ENCODE results near the gene CDK18. TPM values are rescaled to one million over a fixed set of nuclear protein-coding genes. Genes with fewer than 3 reads are reported as not detected.

The CDK18 gene
- total RNA-seq, 1 experiment from 2014 or later, result 27.6 TPM

DNA sequence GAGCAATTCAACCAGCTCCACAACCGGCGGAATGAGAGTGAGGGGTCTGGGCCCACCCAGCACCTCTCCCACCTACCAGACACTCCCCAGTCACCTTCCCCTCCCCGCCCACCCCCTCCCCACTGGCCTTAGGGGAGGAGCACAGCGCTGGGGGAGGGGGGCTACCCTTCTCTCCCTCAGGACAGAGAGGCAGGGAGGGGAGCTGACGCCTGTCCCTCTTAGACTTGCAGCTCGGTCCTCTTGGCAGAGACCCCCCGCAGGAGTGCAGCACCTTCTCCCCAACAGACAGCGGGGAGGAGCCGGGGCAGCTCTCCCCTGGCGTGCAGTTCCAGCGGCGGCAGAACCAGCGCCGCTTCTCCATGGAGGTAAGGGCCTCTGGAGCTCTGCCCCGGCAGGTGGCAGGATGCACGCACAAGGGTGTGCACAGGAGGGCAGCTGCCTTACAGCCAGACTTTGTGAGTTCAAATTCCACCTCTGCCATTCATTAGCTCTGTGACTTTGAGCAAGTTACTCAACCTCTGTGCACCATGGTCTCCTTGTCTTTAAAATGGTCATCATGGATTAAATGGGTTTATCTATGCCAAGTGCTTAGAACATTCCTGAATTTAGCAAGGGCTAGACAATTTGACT lies 18.9 kb downstream of the CDK18 start:
- no peak for DNase-seq (ENCODE audit: low spot score)

GRCh38 chr1:205523891-205524793 lies 19.7 kb downstream of the CDK18 start:
- peak; percentile 95 for DNase-seq (ENCODE audit: low spot score)

DNA sequence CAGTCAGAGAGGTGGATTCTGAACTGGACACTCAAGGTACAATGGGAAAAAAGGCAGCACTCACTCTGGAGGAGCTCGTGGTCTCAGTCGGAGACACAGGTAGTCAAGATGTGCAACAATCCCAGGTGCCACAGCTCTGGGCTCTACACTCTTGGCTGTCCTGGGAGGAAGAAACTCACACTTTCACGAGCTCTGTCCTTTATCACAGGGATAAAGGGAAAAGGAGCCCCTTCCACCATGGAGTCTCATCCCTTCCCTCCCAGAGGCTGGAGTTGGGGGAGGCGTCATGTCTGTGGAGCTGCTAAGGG lies 20.3 kb downstream of the CDK18 start:
- no peak for DNase-seq (ENCODE audit: low spot score)

GRCh38 chr1:205525495-205526285 lies 21.2 kb downstream of the CDK18 start:
- no peak for DNase-seq (ENCODE audit: low spot score)

DNA sequence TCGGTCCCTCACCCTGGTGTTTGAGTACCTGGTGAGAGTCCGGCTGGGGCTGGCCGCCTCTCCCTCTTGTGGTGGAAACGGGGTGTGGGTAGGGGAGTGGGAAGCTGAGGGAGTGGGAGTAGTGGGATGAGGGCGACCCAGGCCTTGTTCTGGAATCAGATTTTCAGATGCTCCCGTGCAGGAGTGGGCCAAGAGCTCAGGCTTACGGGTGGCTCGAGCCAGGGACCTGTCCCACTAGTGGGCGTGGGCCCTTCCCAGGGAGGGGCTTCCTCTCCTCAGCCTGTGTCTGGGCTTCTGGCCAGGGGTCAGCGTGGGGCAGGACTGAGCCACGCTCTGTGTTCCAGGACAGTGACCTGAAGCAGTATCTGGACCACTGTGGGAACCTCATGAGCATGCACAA lies 22.0 kb downstream of the CDK18 start:
- DNase-seq (ENCODE audit: low spot score), result no peak

GRCh38 chr1:205527931-205528330 lies 23.5 kb downstream of the CDK18 start:
- no peak for DNase-seq (ENCODE audit: low spot score)

DNA sequence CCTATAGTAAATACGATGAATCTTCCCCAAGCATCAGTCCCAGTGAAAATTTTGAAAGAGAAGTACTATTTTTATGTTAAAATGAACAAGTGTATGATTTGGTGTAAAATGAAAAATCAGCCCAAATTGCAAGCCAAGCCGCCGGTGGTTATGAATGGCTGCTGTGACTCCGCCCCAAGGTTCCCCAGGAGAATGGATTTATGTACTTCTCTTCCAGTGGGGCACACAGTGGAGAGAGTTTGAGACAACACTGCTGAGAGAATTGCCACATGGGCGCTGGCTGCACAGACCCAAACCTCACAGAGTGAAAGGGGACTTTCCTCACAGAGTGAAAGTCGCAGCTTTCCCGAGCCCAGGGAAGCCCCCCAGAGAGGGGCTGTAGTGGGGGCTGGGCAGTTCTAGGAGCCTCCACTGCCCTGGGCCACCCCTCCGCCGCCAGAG lies 24.0 kb downstream of the CDK18 start:
- no peak for DNase-seq (ENCODE audit: low spot score)

- peak; percentile 80 for DNase-seq (ENCODE audit: low spot score)
Measured at GRCh38 chr1:205528887-205529825, 24.7 kb downstream of the CDK18 start.

DNA sequence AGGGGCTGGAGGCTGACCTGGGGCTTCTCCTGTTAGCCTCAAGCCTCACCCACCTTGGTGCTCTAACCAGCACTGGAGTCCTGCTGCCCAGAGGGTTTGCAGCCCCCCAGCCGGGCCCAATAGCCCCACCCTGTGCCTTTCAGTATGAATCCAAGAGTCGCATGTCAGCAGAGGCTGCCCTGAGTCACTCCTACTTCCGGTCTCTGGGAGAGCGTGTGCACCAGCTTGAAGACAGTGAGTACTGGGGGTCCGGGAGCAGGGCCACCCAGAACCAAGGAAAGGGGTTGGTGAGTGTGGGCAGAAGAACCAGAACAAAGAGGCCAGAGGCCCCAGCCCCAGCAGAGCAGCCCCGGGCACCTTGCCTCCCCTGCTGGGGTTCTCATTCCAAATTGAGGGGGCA lies 25.6 kb downstream of the CDK18 start:
- DNase-seq (ENCODE audit: low spot score), result no peak

GRCh38 chr1:205531191-205532025 lies 26.9 kb downstream of the CDK18 start:
- DNase-seq (ENCODE audit: low spot score), result no peak

DNA sequence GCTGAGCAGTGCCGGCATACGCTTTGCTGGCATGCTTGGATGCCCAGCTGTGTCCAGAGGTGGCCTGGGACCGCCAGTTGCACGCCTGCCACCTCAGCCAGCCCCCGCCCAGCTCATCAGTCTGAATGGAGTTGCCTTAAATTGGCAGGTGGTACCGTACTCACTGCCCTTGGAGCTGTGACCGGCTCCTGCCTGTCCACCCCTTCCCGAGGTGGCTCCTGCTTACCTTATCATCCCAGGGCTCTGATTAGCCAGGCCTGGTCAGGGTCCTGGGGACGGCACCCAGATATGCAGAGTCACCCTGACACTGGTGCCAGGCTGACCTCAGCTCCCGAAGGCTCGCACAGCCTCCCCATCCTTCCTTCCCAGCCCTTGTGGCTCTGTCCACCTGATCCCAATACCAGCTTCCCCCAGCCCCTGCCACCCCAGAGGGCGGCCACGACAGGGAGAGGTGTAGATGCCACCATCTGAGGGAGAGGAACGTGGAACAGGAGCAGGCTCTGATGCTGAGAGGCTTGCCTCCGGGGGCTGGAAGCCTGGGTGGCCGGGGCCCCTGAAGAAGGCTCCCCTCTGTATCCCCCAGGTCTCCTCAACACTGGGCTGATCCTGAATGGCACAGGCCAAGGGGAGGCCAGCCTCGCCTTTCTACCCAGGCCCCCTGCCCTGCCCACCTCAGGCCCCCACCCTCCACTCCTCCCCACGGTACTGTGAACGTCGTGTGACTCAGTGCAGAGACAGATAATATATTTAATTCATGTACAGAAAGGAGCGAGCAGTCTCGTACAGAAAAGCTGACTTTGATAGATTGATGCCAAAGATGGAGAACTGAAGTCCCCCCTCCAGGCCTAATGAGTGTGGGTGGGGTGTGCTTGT lies 27.8 kb downstream of the CDK18 start:
- no peak for DNase-seq (ENCODE audit: low spot score)

DNA sequence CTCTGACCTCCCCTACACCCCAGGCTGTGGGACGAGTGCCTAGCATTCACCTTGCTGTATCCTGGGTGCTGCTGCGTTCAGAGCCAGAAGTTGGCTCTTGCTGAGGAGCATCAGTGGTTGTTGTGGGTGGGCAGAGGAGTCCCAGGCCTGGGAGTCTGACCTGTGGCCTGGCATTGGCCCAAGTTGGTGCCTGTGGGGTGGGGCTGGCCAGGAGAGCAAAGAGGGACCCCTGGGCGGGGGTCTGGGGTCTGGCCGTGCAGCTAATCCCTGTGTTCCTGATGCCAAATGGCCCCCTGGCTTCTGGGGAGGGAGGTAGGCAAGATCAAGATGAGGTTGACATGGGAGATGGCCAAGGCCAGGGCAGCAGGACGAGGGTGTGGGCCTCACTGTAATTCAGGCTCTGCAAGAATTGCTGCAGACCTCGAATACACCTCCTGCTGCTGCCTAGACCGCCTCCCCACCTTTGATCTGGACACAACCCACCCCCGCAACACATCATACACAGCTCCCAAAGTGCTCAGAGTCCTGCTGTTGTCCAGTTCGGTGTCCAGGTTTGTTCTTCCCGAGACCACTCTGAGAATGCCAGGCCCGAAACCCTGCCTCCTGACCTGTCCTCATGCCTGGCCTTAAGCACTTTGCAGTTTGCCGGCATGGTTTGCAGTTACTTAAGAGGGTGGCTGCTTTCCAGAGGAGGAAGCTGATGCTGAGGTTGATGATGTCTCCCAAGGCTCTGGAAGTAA lies 28.7 kb downstream of the CDK18 start:
- no peak for DNase-seq (ENCODE audit: low spot score)

DNA sequence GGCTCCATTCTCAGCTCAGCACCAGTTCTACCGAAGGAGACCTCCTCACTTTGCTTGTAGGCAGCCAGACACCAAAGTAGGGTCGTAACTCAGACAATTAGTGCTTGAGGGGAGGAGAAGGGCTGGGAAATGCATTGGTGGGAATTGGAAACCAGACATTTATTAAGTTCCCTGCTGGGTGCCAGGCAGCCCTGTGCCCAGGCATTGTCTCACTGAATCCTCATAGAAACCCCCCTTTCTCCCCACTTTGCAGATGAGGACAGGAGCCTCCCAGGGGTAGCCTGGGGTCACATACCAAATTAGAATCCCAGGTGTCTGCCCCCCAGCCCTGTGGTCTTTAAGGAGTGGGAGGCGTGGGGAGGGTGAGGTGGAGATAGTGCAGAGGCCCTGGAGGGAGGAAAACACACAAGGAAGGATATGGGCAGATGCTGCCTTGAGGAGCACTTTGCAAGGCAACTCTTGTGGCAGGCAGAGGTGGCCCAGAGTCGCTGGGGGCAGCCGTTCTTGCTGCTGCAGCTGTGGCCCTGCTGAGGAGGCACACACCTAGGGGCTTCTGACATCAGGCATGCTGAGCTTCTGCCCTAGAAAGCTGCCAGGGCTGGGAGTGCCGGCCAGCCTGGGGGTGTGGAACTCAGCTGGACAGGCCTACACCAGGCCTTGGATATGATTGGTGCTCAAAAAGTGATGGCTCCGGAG lies 29.4 kb downstream of the CDK18 start:
- DNase-seq (ENCODE audit: low spot score), result no peak

- DNase-seq (ENCODE audit: low spot score), result no peak
Measured at GRCh38 chr1:205534444-205534985, 30.0 kb downstream of the CDK18 start.

- DNase-seq (ENCODE audit: low spot score), result no peak
Measured at GRCh38 chr1:205535096-205535495, 30.6 kb downstream of the CDK18 start.

- DNase-seq (ENCODE audit: low spot score), result no peak
Measured at GRCh38 chr1:205535866-205536758, 31.6 kb downstream of the CDK18 start.
